Activated T-cell treated with anti-CD3 and anti-CD28 coated beads, Interleukin-2, amount 50 U/mL, for 4 hours (primary cell): Measurements from ENCODE around the gene ATP5PD. TPM values are rescaled to one million over a fixed set of nuclear protein-coding genes. Genes with fewer than 3 reads are reported as not detected.

ENCODE experiments used
- ATAC-seq, 2 donors: fragments of 200-7000 bp; cut with Tn5 transposase; one replicate each; pipeline ENCODE4 v1.10.0; 2021
- DNase-seq: peaks from one replicate; pipeline ENCODE4 v3.0.0-alpha.2; 2020
- H3K27me3 Mint-ChIP-seq: one replicate; pipeline ENCODE4 v1.8.0; 2021; ENCODE audit warnings: low read depth, mixed read lengths
- H3K36me3 Mint-ChIP-seq: one replicate; pipeline ENCODE4 v1.8.0; 2022; ENCODE audit warnings: mixed read lengths; ENCODE audit not compliant: insufficient read depth
- H3K4me1 Mint-ChIP-seq: one replicate; pipeline ENCODE4 v1.8.0; 2021; ENCODE audit warnings: low read depth, mixed read lengths
- H3K4me3 Mint-ChIP-seq: one replicate; pipeline ENCODE4 v1.8.0; 2021; ENCODE audit warnings: mild to moderate bottlenecking, moderate library complexity, mixed read lengths
- H3K9me3 Mint-ChIP-seq: one replicate; pipeline ENCODE4 v1.8.0; 2021; ENCODE audit warnings: mixed read lengths
- total RNA-seq, 3 donors: library from RNA; stranded (reverse); gene quantifications; one replicate each; pipeline ENCODE4 v1.2.1, GENCODE V29; 2021

Gene ATP5PD
- 100 to 1,000 TPM; 128 to 158 (median 147) TPM for total RNA-seq

DNA sequence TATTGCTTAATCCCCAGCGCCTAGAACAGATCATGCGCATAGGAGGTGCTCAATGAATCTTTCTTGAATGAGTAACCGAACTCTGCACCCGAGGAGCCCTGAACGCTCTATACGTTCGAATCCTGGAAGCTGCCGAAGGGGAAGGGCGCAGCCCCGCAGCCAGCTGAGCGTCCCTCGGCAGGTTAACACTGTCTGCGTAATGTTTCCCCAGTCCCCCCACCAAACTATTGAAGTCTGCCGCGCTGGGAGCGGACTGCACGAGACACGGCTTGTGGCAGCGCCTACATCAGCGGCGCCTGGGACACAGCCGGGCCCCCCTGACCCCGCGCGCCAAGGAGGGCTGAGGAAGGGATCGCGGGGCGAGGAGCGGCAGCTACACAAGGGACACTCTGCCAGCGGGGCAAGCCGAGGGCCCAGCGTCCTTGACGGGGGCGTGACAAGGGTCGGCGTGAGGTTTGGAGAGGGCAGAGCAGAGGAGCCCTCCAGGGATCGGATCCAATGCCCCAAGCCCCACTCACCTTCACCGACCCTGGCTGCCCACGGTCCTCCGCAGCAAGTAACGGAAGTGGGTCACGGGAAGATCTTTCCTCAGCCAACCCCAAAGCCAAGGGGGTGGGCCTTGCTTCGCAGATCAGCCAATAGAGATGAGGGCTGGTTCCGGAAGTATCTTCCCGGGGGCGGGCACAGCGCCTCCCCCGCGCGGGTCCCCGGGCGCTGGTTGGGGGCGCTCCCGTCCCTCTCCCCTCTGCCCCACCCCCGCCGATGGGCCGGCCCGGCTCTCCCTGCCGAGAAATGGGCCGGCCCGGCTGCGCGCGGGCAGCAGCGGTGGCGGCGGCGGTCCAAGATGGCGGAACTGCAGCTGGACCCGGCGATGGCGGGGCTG, at the start of gene ATP5PD, which contains the start of gene KCTD2:
TSS of gene ATP5PD (minus strand) at position 563 of the 883 bp plus-strand sequence. CDS start 4,319 bp downstream, outside the sequence.
TSS of gene KCTD2 (plus strand) at position 819 of the 883 bp plus-strand sequence. CDS start at position 845, 26 bp downstream.
- Mint-ChIP-seq H3K4me1 (peaks cover 44% of the 10 kb centered on the region), H3K4me3 (peak within 1 kb of the TSS; percentile 98), H3K27me3 (no peaks in the 10 kb centered on the region), H3K36me3 (peaks cover 7% of the 10 kb centered on the region), H3K9me3 (no peaks in the 10 kb centered on the region)
- DNase-seq (peak; percentile 93), ATAC-seq (peak; percentile 94 to 95)

DNA sequence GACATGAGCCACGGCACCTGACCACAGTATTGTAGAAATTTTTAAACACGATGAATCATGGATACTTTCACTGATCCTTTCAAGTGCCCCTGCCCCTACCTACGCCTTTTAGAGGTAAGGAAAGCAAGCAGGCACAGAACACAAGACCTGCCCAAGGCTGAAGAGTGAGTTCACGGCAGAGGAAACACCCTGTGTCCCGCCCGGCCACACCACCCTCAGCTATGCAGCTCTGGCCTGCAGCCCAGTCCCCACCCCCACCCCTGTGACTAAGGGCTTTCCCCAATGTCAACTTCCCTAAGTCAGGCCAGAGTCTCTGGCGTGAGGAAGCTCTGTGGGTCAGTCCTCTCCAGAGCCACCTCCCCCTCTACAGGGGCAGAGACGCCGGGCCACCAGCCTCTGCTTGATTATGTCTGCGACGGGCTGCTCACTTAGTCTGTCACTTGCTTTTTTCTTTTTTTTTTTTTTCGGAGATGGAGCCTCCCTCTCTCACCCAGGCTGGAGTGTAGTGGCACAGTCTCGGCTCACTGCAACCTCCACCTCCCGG, 49.4 kb upstream of the ATP5PD start:
- ATAC-seq (no peak), DNase-seq (no peak)

DNA sequence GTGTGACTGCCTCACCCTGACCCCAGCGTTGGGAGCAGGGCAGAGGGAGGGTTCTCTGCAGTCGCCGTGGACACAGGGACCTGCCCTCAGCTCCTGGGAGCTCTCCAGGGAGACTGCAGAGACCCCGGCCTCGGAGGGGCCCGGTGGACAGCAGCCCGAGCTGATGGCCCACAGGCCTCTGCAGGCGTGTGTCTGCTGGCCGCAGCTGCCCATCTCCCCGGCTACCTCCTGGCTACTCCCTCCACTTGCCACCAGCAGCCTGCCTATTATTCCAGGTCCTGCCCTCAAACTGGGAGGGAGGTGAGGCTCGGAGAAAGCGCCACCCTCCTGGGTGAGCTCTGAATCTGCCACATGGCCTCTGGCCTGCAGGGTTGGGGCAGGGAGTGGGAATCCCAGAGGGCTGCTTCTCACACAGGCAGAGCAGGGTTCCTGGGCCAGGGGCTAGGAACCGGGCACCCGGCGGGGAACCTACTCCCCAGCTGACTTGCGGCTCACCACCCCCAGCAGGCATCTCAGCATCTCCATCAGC, 48.2 kb upstream of the ATP5PD start:
- no peaks in the 10 kb centered on the region for H3K36me3 Mint-ChIP-seq

More for the DNA sequence above, 49.4 kb upstream of the ATP5PD start:
- Mint-ChIP-seq H3K4me1 (peaks cover 8% of the 10 kb centered on the region), H3K36me3 (no peaks in the 10 kb centered on the region), H3K9me3 (no peaks in the 10 kb centered on the region), H3K27me3 (peaks cover 1% of the 10 kb centered on the region), H3K4me3 (no peak overlapping the region)

DNA sequence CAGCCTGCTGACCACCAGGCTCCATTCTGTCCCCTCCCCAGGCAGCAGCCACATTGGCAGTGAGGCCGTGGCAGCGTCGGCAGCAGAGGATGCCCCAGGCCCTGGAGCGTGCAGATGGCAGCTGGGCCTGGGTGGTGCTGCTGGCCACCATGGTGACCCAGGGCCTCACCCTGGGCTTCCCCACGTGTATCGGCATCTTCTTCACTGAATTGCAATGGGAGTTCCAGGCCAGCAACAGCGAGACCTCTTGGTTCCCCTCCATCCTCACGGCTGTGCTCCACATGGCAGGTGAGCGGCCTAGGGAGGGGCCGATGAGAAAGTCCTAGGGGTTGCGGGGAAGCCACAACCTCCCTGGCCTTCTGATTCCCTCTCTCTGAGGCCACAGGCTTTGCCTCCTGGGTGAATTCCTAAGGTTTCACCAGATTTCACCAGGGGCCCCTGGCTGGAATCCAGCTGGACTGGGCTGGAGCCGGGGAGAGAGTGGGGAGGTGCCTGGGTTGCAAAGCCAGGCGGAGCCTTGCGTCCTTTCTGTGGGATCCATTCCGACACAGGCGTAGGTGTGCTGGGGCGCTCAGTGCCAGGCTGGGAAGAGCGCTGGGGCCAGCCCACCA, 46.9 kb upstream of the ATP5PD start:
- DNase-seq (no peak), ATAC-seq (no peak)
- Mint-ChIP-seq H3K27me3 (peaks cover 1% of the 10 kb centered on the region), H3K36me3 (no peaks in the 10 kb centered on the region), H3K4me3 (no peak overlapping the region), H3K4me1 (peaks cover 27% of the 10 kb centered on the region), H3K9me3 (no peaks in the 10 kb centered on the region)

More for the DNA sequence above, 48.2 kb upstream of the ATP5PD start:
- DNase-seq (no peak), ATAC-seq (no peak)
- Mint-ChIP-seq H3K4me1 (peaks cover 15% of the 10 kb centered on the region), H3K4me3 (no peak overlapping the region), H3K9me3 (no peaks in the 10 kb centered on the region), H3K27me3 (peaks cover 1% of the 10 kb centered on the region)

DNA sequence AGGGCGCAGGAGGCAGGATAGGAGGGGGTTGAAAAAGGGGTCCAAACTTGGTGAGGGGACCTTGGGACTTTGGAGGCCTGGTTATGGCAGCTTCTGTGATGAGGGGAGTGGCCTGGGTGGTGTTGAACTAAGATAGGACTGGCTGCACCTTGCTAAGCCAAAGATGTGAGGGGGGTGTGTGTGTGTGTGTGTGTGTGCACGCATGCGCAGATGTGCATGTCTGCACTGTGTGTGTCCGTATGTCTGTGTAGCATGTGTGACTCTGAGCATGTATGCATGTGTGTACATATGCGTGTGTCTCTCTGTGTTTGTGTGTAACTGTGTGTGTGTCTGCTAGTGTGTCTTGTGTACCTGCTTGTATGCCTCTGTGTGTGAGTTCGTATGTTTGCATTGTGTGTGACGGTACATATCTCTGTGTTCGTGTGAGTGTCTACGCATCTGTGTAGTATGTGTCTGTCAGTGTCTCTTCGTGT, 45.1 kb upstream of the ATP5PD start:
- Mint-ChIP-seq H3K27me3 (peaks cover 1% of the 10 kb centered on the region), H3K36me3 (no peaks in the 10 kb centered on the region), H3K4me3 (no peak overlapping the region), H3K4me1 (peaks cover 37% of the 10 kb centered on the region), H3K9me3 (no peaks in the 10 kb centered on the region)
- no peak for ATAC-seq
- DNase-seq: no peak

DNA sequence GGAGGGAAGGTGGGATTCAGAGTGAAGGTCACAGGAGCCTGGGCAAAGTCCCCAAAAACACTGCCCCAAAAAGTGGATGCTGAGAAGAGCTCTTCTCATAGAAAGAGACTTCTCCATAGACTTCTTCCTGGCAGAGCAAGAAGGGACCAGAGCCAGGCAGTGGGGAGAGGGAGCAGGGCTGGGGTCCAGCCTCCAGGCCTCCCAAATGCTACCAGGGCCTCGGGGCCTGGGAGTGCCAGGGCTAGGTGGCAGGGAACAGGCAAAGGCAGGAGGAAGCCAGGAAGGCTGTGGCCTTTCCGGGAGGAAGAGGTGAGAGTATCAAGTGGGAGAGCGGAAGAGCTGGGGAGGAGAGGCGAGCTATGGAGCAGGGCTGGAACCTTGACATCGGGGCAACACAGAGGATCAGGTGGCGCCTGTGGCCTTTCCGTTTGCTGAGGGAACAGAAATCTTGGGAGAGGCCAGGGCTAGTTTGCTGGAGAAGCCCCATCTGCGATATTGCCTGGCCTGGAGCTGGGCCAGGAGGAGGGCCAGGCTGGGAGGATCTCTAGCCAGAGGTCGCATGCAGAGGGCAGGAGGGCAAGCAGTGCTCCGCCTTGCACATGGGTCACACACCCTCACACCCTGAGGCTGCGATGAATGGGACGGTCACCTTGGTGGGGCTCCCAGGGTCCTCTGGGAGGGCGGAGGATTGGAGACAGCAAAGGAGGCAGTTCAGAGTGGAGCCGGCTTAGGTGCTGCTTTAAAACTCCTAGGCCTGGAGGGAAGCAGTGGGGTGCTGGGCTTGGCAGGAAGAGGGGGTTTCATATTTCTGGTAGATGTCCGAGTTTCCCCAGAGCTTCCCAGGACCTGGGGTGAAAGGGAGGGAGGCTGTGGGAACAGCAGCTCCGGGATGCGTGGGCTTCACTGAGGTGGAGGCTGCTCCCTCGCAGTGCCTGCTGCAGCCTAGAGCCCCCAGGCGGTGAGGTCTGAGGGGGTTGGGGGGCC, 44.4 kb upstream of the ATP5PD start:
- ATAC-seq: no peak
- no peak for DNase-seq
- Mint-ChIP-seq H3K9me3 (no peaks in the 10 kb centered on the region), H3K4me1 (peaks cover 43% of the 10 kb centered on the region), H3K4me3 (no peak overlapping the region), H3K36me3 (no peaks in the 10 kb centered on the region), H3K27me3 (peaks cover 1% of the 10 kb centered on the region)

DNA sequence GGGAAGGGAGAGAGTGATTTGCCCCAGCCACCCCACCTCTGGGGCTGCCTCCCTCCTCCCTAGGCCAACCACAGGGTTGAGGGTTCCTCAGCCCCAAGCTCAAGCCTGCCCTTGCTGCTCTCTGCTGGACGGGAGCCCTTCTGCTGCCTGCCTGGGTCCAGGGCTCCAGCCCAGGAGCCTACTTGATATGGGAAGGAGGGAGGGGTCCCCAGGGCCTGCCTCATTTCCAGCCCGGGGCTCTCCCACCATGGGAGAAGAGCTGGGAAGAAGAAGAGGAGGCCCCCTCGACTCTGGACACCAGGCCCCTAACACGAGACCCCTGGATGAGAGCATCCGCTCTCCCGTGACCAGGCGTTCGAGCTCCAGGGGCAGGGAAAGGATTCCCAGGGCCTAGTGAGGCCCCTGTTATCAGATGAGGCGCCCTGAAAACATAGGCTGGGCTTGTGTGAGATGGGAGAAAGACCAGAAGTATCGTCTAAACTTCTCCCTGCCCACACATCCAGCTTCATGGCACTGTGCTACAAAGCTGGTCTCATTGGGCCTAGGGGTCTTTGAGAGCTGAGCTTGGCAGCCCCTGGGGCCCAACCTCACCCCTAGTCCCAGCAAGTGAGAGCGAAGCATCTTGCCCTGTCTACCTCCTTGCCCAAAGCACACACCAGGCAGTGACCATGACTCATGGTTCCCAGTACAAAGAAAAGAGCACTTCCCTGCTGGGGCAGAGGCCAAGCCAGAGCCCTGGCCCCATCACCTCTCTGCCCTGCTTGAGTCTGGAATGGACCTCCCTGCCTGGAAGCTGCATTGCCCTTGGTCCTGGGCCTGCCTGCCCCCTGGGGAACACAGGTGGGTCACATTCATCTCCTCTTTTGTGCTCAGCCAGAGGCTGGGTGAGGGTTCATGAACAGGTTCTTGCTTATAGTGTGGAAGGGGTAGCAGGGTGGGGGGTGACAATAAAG, 42.0 kb upstream of the ATP5PD start:
- DNase-seq (no peak), ATAC-seq (peak; percentile 28 to 50)
- H3K4me3 Mint-ChIP-seq: peak overlapping the region; percentile 77
- peaks cover 1% of the 10 kb centered on the region for H3K27me3 Mint-ChIP-seq
- peaks cover 50% of the 10 kb centered on the region for H3K4me1 Mint-ChIP-seq
- no peaks in the 10 kb centered on the region for H3K9me3 Mint-ChIP-seq
- no peaks in the 10 kb centered on the region for H3K36me3 Mint-ChIP-seq

DNA sequence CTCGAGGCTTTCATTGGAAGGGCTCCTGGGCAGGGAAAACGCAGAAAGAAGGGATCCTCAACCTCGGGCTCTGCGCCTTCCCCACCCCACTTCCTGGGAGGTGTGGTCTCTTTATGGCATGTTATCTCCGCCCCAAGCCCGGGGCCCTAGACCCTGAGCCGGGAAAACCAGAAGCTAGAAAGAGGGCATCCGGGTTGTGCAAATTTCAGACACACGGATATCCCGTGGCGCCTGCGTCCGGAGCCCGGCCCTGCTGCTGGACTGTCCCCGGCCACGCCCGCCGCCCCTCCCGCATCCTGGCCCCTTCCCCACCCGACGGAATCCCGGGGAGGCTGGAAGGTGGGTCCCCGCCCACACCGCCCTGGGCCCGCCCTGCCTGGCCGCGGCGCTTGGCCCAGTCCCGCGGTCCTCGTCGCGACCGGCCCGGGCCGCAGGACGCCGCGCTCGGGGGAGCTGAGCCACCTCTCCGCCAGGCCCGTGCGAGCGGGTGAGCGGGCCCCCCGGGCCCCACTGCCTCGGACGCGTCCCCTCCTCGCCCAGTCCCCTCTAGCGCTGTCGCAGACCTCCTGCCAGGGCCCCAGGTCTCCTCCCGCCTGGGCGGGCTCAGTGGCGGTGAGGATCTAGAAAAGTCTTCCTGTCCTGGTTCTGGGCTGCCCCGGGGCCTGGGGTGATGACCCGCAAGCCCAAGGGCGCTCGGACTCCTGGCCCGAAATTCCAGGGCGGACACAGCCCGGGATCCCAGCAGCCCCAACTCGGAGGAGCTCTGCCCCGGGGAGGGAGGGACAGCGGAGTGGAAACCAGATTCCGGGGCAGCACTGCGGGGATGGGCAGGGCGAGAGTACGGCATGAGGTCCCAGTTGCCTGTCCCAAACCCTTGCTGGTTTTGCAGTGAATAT, 41.0 kb upstream of the ATP5PD start, which contains the start of gene SLC16A5:
TSS of gene SLC16A5 (plus strand) at position 397 of the 896 bp plus-strand sequence. CDS start 5,683 bp downstream, outside the sequence.
- H3K27me3 Mint-ChIP-seq: peaks cover 1% of the 10 kb centered on the region
- ATAC-seq (peak; percentile 65 to 72), DNase-seq (peak; percentile 23)
- no peaks in the 10 kb centered on the region for H3K9me3 Mint-ChIP-seq
- peak within 1 kb of the TSS; percentile 77 for H3K4me3 Mint-ChIP-seq
- no peaks in the 10 kb centered on the region for H3K36me3 Mint-ChIP-seq
- H3K4me1 Mint-ChIP-seq: peaks cover 51% of the 10 kb centered on the region

DNA sequence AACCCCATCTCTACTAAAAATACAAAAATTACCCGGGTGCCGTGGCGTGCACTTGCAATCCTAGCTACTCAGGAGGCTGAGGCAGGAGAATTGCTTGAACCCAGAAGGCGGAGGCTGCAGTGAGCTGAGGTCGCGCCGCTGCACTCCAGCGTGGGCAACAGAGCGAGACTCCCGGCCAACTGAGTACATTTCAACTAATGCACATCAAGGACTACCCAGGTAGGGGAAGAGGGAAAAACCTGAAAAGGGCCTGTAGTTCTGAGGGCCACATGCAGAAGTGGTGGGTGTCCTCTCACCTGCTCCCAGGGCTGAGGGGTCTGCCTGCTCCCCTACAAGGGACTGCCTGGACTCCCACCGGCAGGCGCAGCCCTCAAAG, 40.4 kb upstream of the ATP5PD start:
- Mint-ChIP-seq H3K4me3 (peak overlapping the region; percentile 74), H3K4me1 (peaks cover 51% of the 10 kb centered on the region), H3K27me3 (peaks cover 1% of the 10 kb centered on the region), H3K9me3 (no peaks in the 10 kb centered on the region), H3K36me3 (no peaks in the 10 kb centered on the region)
- ATAC-seq: no peak
- DNase-seq: no peak

DNA sequence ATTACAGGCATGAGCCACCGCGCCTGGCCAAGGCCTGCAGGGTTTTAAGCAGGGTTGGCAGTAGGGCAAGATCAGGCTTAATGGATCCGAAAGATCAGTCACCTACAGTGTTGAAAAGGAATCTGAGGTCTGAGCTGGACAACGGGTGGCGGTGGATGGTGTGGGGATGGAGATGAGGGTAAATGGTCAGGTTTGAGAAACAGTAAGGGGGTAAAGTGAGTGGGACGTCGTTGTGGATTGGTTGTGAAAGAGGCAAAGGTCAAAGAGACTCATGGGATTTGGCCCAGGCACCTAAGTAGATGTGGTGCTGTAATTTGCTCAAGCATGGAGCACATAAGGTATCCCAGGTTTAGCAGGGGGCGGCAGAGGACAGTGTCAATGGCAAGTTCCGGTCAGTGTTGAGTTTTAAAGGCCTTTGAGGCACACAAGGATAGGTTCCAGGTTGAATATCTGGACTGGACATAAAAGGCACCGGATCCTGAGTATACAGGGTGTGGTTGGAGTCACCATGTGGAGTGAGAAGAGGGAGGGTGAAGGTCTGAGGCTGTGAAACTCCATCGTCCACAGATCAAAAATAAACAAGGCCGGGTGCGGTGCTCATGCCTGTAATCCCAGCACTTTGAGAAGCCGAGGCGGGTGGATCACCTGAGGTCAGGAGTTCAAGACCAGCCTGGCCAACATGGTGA, 39.9 kb upstream of the ATP5PD start:
- ATAC-seq (no peak), DNase-seq (no peak)
- Mint-ChIP-seq H3K4me3 (peak overlapping the region; percentile 74), H3K36me3 (no peaks in the 10 kb centered on the region), H3K9me3 (no peaks in the 10 kb centered on the region), H3K27me3 (peaks cover 1% of the 10 kb centered on the region), H3K4me1 (peaks cover 47% of the 10 kb centered on the region)

DNA sequence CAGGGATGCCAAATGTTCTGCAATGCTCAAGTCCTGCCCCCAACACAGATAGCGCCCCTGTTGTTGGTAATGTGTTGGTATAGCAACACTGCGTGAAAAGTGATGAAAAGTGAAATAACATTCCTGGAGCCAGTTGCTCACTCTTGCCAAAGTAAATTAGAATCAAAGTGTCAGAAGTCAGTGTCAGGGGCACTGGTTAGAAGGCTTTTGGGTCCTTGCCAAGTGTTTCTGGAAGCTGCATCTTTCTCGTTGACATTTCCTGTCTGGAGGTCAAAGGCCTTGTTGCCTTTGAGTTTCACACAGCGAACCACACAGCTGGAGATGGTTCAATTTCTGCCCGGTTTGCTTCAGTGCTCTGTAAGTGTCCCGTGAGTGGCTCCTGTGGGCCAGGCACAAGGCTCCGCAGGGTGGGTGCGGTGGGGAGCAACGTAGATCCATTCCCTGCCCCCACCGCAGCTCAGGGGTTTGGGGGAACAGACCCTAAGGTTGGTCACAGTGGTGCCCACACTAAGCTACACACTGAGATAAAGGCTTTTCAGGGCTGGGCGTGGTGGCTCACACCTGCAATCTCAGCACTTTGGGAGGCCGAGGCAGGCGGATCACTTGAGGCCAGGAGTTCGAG, 37.4 kb upstream of the ATP5PD start:
- H3K4me3 Mint-ChIP-seq: no peak overlapping the region
- no peaks in the 10 kb centered on the region for H3K9me3 Mint-ChIP-seq
- no peak for DNase-seq

More for the DNA sequence above, 37.4 kb upstream of the ATP5PD start:
- no peaks in the 10 kb centered on the region for H3K27me3 Mint-ChIP-seq
- peaks cover 33% of the 10 kb centered on the region for H3K4me1 Mint-ChIP-seq
- ATAC-seq: no peak
- no peaks in the 10 kb centered on the region for H3K36me3 Mint-ChIP-seq
